Heart left ventricle (tissue), 13 donors: Measurements from ENCODE around the gene QRICH1.

Experiments
- POLR2A ChIP-seq, 2 donors: fragments of 450-650 bp; IDR thresholded peaks; one replicate each; pipeline ENCODE4 v1.6.1; 2017; ENCODE audit warnings: antibody characterized with exemption in 2 of 2, mild to moderate bottlenecking in 2 of 2, moderate library complexity in 2 of 2
- TF ChIP-seq, protein P1 (sequence below), 12 donors: fragments of 200-600 bp; sonication (generic) in 4 of 12; IDR thresholded peaks; one replicate each; pipeline versions ENCODE4 v1.5.0 to v1.8.0; 2018 to 2022; ENCODE audit warnings: antibody characterized with exemption in 12 of 12, mild to moderate bottlenecking in 5 of 12
- donor health status: ischemic (EF 13 %, LVEDD 7.1; RV severe dilation, severe dysfunction).
- donor health status: DM: no; HTN: yes; CAD: no.
- donor health status: DM: no; HTN: no; CAD: no.
- donor health status: ischemic (EF 25% LVEDD 6.9; RV normal size, moderate dysfunction).
- donor health status: ischemic (EF 25% LVEDD 5.7; RV mildly dilated, moderate dysfunction).
- donor health status: ischemic (EF 35%, LVEDD 5.7; RV mildly dilated, moderate dysfunction).
- donor health status: nonischemic (EF 11% LVEDD 7.7; RV severe dilation, severe dysfunction).
- donor health status: DM: yes; HTN: yes; CAD: no.
- donor health status: PGD.
- donor health status: ischemic (EF 29% LVEDD 5.4; RV normal size, mild dysfunction).
- donor health status: nonischemic (EF 23%, LVEDD 6.1; RV moderate dilation, normal function).

DNA sequence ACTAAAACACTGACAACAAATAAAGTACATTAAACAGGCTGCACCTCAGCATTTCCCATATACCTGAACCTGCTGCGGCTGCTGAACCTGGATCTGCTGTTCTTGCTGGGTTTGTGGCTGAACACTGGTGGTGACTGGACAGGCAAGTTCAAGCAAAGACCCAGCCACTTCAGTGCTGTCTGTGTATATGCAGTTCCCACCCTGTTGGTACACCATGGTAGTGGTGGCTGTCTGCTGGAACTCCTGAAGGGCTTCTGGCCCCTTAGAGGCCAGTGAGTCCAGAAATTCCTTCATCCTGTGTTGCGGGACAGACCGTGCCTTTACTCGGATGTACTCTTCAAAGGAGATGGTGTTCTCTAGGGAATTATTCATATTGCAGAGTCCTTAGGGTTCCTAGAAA lies 17.2 kb downstream of the QRICH1 start:
- TF ChIP-seq, protein P1, sequence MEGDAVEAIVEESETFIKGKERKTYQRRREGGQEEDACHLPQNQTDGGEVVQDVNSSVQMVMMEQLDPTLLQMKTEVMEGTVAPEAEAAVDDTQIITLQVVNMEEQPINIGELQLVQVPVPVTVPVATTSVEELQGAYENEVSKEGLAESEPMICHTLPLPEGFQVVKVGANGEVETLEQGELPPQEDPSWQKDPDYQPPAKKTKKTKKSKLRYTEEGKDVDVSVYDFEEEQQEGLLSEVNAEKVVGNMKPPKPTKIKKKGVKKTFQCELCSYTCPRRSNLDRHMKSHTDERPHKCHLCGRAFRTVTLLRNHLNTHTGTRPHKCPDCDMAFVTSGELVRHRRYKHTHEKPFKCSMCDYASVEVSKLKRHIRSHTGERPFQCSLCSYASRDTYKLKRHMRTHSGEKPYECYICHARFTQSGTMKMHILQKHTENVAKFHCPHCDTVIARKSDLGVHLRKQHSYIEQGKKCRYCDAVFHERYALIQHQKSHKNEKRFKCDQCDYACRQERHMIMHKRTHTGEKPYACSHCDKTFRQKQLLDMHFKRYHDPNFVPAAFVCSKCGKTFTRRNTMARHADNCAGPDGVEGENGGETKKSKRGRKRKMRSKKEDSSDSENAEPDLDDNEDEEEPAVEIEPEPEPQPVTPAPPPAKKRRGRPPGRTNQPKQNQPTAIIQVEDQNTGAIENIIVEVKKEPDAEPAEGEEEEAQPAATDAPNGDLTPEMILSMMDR (IDR thresholded peaks at IDR 0.05) = no peak
- no peak for TF ChIP-seq POLR2A (IDR thresholded peaks at IDR 0.05)
